GM21619 (cell line): ENCODE data around the gene TLDC2.

Experiments used
- ATAC-seq: cut with Tn5 transposase; IDR thresholded peaks from one replicate; pipeline ENCODE4 v1.9.1; 2021; ENCODE audit not compliant: unreplicated experiment

The TLDC2 gene

GRCh38 chr20:36849333-36850065 lies 26.4 kb upstream of the TLDC2 start:
- no peak for ATAC-seq

GRCh38 chr20:36850759-36851158 lies 25.2 kb upstream of the TLDC2 start:
- no peak for ATAC-seq

GRCh38 chr20:36851490-36851889 lies 24.4 kb upstream of the TLDC2 start:
- no peak for ATAC-seq

GRCh38 chr20:36852187-36852586 lies 23.8 kb upstream of the TLDC2 start:
- ATAC-seq = no peak

GRCh38 chr20:36854348-36855240 lies 21.3 kb upstream of the TLDC2 start:
- no peak for ATAC-seq

- no peak for ATAC-seq
Measured at GRCh38 chr20:36855241-36855657, 20.7 kb upstream of the TLDC2 start.

GRCh38 chr20:36856195-36856594 lies 19.7 kb upstream of the TLDC2 start:
- ATAC-seq = no peak

GRCh38 chr20:36856691-36857635 lies 19.0 kb upstream of the TLDC2 start:
- ATAC-seq = no peak

- no peak for ATAC-seq
Measured at GRCh38 chr20:36859282-36859555, 16.7 kb upstream of the TLDC2 start.

- no peak for ATAC-seq
Measured at GRCh38 chr20:36859700-36860330, 16.1 kb upstream of the TLDC2 start.

- ATAC-seq = no peak
Measured at GRCh38 chr20:36860339-36860738, 15.6 kb upstream of the TLDC2 start.

- no peak for ATAC-seq
Measured at GRCh38 chr20:36860811-36861624, 14.9 kb upstream of the TLDC2 start.

- ATAC-seq = no peak
Measured at GRCh38 chr20:36861625-36861874, 14.4 kb upstream of the TLDC2 start.

GRCh38 chr20:36861875-36862801 lies 13.8 kb upstream of the TLDC2 start:
- no peak for ATAC-seq

GRCh38 chr20:36862857-36863668 lies 12.9 kb upstream of the TLDC2 start:
- ATAC-seq = peak; percentile 41

GRCh38 chr20:36865076-36865860 lies 10.7 kb upstream of the TLDC2 start:
- ATAC-seq = no peak

GRCh38 chr20:36865861-36866149 lies 10.1 kb upstream of the TLDC2 start:
- ATAC-seq = no peak

GRCh38 chr20:36866164-36866563 lies 9.8 kb upstream of the TLDC2 start:
- ATAC-seq = no peak
